DND-41 (cell line): ENCODE data around the gene USE1.

ENCODE experiments used
- EZH2 ChIP-seq: IDR thresholded peaks from 3 replicates; pipeline ENCODE4 v1.6.1; 2012; ENCODE audit warnings: borderline replicate concordance, low read depth, mild to moderate bottlenecking, moderate library complexity, low read length, inconsistent platforms; ENCODE audit not compliant: severe bottlenecking
- TF ChIP-seq, protein P1 (sequence below): IDR thresholded peaks from 2 replicates; pipeline ENCODE4 v1.5.1; 2012; ENCODE audit warnings: borderline replicate concordance, low read length, moderate library complexity, mild to moderate bottlenecking; ENCODE audit not compliant: poor library complexity, severe bottlenecking; ENCODE audit errors: extremely low read depth

DNA sequence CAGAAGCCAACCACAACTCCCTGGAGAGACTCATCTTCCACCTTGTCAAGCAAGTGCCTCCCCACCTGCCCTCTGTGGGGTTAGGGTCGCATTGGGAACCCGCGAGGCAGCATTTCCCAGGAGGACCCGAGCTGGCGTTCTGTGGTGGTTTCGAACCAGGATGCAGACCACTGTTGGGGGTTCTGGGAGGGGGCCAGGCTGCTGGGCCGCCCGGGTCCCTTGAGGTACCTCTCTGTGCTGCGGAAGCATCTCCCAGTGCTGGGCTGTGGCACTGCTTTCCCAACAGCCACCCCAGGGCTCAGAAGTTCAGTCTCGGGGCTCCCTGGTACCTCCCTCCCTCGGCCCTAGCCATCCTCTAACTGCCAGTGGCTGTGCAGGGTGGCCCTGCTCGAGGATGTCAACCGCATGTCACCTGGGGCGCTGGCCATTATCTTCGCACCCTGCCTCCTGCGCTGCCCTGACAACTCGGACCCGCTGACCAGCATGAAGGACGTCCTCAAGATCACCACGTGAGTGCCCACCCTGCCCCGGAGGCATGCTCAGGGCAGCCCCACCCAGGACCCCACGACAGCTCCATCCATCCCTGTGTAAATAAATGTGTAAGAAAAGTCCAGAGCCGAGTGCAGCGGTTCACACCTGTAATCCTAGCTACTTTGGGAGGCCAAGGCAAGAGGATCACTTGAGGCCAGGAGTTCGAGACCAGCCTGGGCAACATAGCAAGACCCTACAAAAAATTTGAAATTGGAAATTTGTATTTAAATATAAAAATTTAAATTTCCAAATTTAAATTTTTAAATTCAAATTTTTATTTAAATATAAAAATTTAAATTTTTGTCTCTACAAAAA lies 8.2 kb upstream of the USE1 start:
- TF ChIP-seq, protein P1, sequence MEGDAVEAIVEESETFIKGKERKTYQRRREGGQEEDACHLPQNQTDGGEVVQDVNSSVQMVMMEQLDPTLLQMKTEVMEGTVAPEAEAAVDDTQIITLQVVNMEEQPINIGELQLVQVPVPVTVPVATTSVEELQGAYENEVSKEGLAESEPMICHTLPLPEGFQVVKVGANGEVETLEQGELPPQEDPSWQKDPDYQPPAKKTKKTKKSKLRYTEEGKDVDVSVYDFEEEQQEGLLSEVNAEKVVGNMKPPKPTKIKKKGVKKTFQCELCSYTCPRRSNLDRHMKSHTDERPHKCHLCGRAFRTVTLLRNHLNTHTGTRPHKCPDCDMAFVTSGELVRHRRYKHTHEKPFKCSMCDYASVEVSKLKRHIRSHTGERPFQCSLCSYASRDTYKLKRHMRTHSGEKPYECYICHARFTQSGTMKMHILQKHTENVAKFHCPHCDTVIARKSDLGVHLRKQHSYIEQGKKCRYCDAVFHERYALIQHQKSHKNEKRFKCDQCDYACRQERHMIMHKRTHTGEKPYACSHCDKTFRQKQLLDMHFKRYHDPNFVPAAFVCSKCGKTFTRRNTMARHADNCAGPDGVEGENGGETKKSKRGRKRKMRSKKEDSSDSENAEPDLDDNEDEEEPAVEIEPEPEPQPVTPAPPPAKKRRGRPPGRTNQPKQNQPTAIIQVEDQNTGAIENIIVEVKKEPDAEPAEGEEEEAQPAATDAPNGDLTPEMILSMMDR, result no peak
- TF ChIP-seq EZH2, result no peak
